A549 (cell line): ENCODE data around the gene SVOPL. TPM values are rescaled to one million over a fixed set of nuclear protein-coding genes. Genes with fewer than 3 reads are reported as not detected.

Experiments
- ATAC-seq, 2 experiments: fragments of 200-7000 bp in 1 of 2; fragments of >200 bp in 1 of 2; cut with Nextera tagmentation in 1 of 2; cut with Tn5 transposase in 1 of 2; 3 replicates each; pipeline versions ENCODE4 v1.8.0 to v1.9.1; 2018 to 2020; ENCODE audit warnings: mild to moderate bottlenecking in 1 of 2, moderate library complexity in 1 of 2
- CTCF ChIA-PET: fragments of 300-600 bp; sonication (Branson Sonifier 250); formaldehyde crosslinking; extraction: SDS; loops from one replicate; lab custom pipeline; 2021; ENCODE audit warnings: antibody characterized with exemption, inconsistent platforms; lab: Yijun Ruan, JAX
- POLR2A ChIA-PET: fragments of 350-600 bp; formaldehyde crosslinking; extraction: SDS; loops from one replicate; lab custom pipeline; 2021; ENCODE audit warnings: antibody characterized with exemption, inconsistent platforms; lab: Yijun Ruan, JAX
- DNase-seq, 2 experiments: peaks; one replicate each; pipeline versions ENCODE4 v3.0.0 to v3.0.0-alpha.2; 2011 to 2016; ENCODE audit warnings: low read depth in 1 of 2, low spot score in 1 of 2
- FAIRE-seq: peaks from 2 replicates; lab custom pipeline; 2011; peaks lifted over from hg19 to GRCh38; lab: Jason Lieb, UNC
- H3K27ac ChIP-seq, 2 experiments: fragments of >200 bp; sonication (Bioruptor Twin); formaldehyde crosslinking; 3 replicates each; pipeline ENCODE4 v1.5.1; 2016 to 2017
- H3K4me1 ChIP-seq: fragments of >200 bp; sonication (Bioruptor Twin); formaldehyde crosslinking; 3 replicates; pipeline ENCODE4 v1.6.1; 2016
- H3K4me2 ChIP-seq: fragments of >200 bp; sonication (Bioruptor Twin); formaldehyde crosslinking; 3 replicates; pipeline ENCODE4 v1.6.1; 2016
- H3K4me3 ChIP-seq: fragments of >200 bp; sonication (Bioruptor Twin); formaldehyde crosslinking; 3 replicates; pipeline ENCODE4 v1.5.1; 2016
- H3K9me3 ChIP-seq: fragments of >200 bp; sonication (Bioruptor Twin); formaldehyde crosslinking; 3 replicates; pipeline ENCODE4 v1.6.1; 2016
- ATOH8 ChIP-seq: fragments of 250-450 bp; sonication (Bioruptor Pico); IDR thresholded peaks from 2 replicates; pipeline ENCODE4 v1.5.0; 2020; ENCODE audit warnings: low read depth, mild to moderate bottlenecking, moderate library complexity
- BHLHE40 ChIP-seq: IDR thresholded peaks from 2 replicates; pipeline ENCODE4 v1.6.1; 2012; ENCODE audit warnings: low read depth, low read length, inconsistent platforms
- CBX8 ChIP-seq: fragments of 200-600 bp; sonication (generic); IDR thresholded peaks from 2 replicates; pipeline ENCODE4 v1.6.1; 2016
- CEBPB ChIP-seq, 2 experiments: fragments of >200 bp in 1 of 2; sonication (Bioruptor Twin) in 1 of 2; formaldehyde crosslinking in 1 of 2; IDR thresholded peaks; 2 replicates each; pipeline ENCODE4 v1.6.1; 2012 to 2016
- EHF ChIP-seq: fragments of 250-450 bp; sonication (Bioruptor Pico); IDR thresholded peaks from 2 replicates; pipeline ENCODE4 v1.5.0; 2020; ENCODE audit warnings: mild to moderate bottlenecking
- ESRRA ChIP-seq: fragments of 150-350 bp; IDR thresholded peaks from 2 replicates; pipeline ENCODE4 v1.6.1; 2014; ENCODE audit warnings: mild to moderate bottlenecking, low read length, borderline replicate concordance
- FOSL2 ChIP-seq, 2 experiments: fragments of 450-650 bp in 1 of 2; fragments of >200 bp in 1 of 2; sonication (Bioruptor Twin) in 1 of 2; formaldehyde crosslinking; IDR thresholded peaks; 2 replicates each; pipeline versions ENCODE4 v1.5.0 to v1.6.1; 2016 to 2020; ENCODE audit warnings: mild to moderate bottlenecking in 1 of 2, moderate library complexity in 1 of 2
- HDAC2 ChIP-seq: fragments of 200-600 bp; sonication (generic); IDR thresholded peaks from 2 replicates; pipeline ENCODE4 v1.6.1; 2016
- HMGXB4 ChIP-seq: fragments of 250-450 bp; sonication (Bioruptor Pico); IDR thresholded peaks from 2 replicates; pipeline ENCODE4 v1.5.0; 2021; ENCODE audit warnings: mild to moderate bottlenecking, moderate library complexity, borderline replicate concordance
- HOXA7 ChIP-seq: fragments of 250-450 bp; sonication (Bioruptor Pico); IDR thresholded peaks from 2 replicates; pipeline ENCODE4 v1.5.0; 2020; ENCODE audit warnings: mild to moderate bottlenecking, moderate library complexity
- HOXB13 ChIP-seq: fragments of 250-450 bp; sonication (Bioruptor Pico); IDR thresholded peaks from 2 replicates; pipeline ENCODE4 v1.5.0; 2020; ENCODE audit warnings: low read depth, mild to moderate bottlenecking, moderate library complexity
- JUN ChIP-seq, 2 experiments: fragments of >200 bp; sonication (Bioruptor Twin); formaldehyde crosslinking; IDR thresholded peaks; 2 replicates in 1 of 2; 3 replicates in 1 of 2; pipeline ENCODE4 v1.6.1; 2016 to 2017
- KDM1A ChIP-seq: fragments of 200-600 bp; sonication (generic); IDR thresholded peaks from 2 replicates; pipeline ENCODE4 v1.6.1; 2016; ENCODE audit warnings: low read depth, mild to moderate bottlenecking
- MAFK ChIP-seq: fragments of 450-650 bp; IDR thresholded peaks from 2 replicates; pipeline ENCODE4 v1.6.1; 2014; ENCODE audit not compliant: partially characterized antibody
- MAX ChIP-seq: IDR thresholded peaks from 2 replicates; pipeline ENCODE4 v1.6.1; 2012
- NR3C1 ChIP-seq: fragments of >200 bp; sonication (Bioruptor Twin); formaldehyde crosslinking; IDR thresholded peaks from 3 replicates; pipeline ENCODE4 v1.6.1; 2017
- PBX3 ChIP-seq: IDR thresholded peaks from 2 replicates; pipeline ENCODE4 v1.6.1; 2012
- PHF8 ChIP-seq: fragments of 200-600 bp; sonication (generic); IDR thresholded peaks from 2 replicates; pipeline ENCODE4 v1.6.1; 2016; ENCODE audit warnings: low read depth, mild to moderate bottlenecking, antibody characterized with exemption, moderate library complexity, borderline replicate concordance
- POLR2A ChIP-seq: IDR thresholded peaks from 2 replicates; pipeline ENCODE4 v1.6.1; 2012; ENCODE audit warnings: mild to moderate bottlenecking, low read length
- POLR2AphosphoS2 ChIP-seq: conservative IDR thresholded peaks from 2 replicates; pipeline ENCODE4 v1.6.1; 2012; ENCODE audit warnings: low read length, improper control_type of control experiment, inconsistent platforms
- RAD21 ChIP-seq, 2 experiments: fragments of >200 bp in 1 of 2; sonication (Bioruptor Twin) in 1 of 2; formaldehyde crosslinking in 1 of 2; IDR thresholded peaks in 1 of 2; conservative IDR thresholded peaks in 1 of 2; 2 replicates in 1 of 2; 3 replicates in 1 of 2; pipeline ENCODE4 v1.6.1; 2012 to 2018; ENCODE audit warnings: inconsistent platforms in 1 of 2
- RARB ChIP-seq: fragments of 250-450 bp; sonication (Bioruptor Pico); IDR thresholded peaks from 2 replicates; pipeline ENCODE4 v1.8.0; 2021; ENCODE audit warnings: mild to moderate bottlenecking, moderate library complexity
- RCOR1 ChIP-seq: fragments of 150-350 bp; IDR thresholded peaks from 2 replicates; pipeline ENCODE4 v1.6.1; 2014; ENCODE audit warnings: antibody characterized with exemption, low read length, low read depth
- RNF2 ChIP-seq: fragments of 200-600 bp; sonication (generic); IDR thresholded peaks from 2 replicates; pipeline ENCODE4 v1.6.1; 2016; ENCODE audit warnings: low read depth, mild to moderate bottlenecking, antibody characterized with exemption, moderate library complexity, borderline replicate concordance
- SREBF2 ChIP-seq: fragments of 450-650 bp; IDR thresholded peaks from 2 replicates; pipeline ENCODE4 v1.6.1; 2014; ENCODE audit warnings: mild to moderate bottlenecking, moderate library complexity
- TP53 ChIP-seq: fragments of 250-450 bp; sonication (Bioruptor Pico); IDR thresholded peaks from 2 replicates; pipeline ENCODE4 v1.5.0; 2021; ENCODE audit warnings: mild to moderate bottlenecking, moderate library complexity
- ZNF302 ChIP-seq: fragments of 250-450 bp; sonication (Bioruptor Pico); IDR thresholded peaks from 2 replicates; pipeline ENCODE4 v1.9.0; 2021; ENCODE audit warnings: inconsistent platforms, mild to moderate bottlenecking, moderate library complexity
- ZSCAN20 ChIP-seq: fragments of 250-450 bp; sonication (Bioruptor Pico); IDR thresholded peaks from 2 replicates; pipeline ENCODE4 v1.8.0; 2022; ENCODE audit warnings: mild to moderate bottlenecking, moderate library complexity
- WGBS: methylation state at CpG from one replicate; pipeline ENCODE4 v1.1.6; 2017; ENCODE audit errors: missing lambda C conversion rate; 5-methylcytosine and 5-hydroxymethylcytosine counted together
- polyA plus RNA-seq, 4 experiments: library from polyadenylated mRNA; depleted of rRNA in 3 of 4; stranded (reverse); fragments of >200 nt; fragmentation: RNase III in 1 of 4; extraction: RNeasy Plus Mini Kit Qiagen cat#74134 plus additional on column Dnase treatment in 1 of 4; gene quantifications; 2 replicates in 3 of 4; 3 replicates in 1 of 4; pipeline ENCODE4 v1.2.3, GENCODE V29; 2011 to 2017

The SVOPL gene
- polyA plus RNA-seq, 2 of the 4 experiments (the other 2 are of a cell fraction), result 0.21 TPM; not detected in 1

GRCh38 chr7:138710536-138711385, 9.6 kb upstream of the SVOPL start:
- FAIRE-seq (no peak), DNase-seq (no peak), ATAC-seq (no peak)
- Histone ChIP-seq H3K4me1 (no peaks in the 10 kb centered on the region), H3K9me3 (no peaks in the 10 kb centered on the region), H3K4me3 (no peak overlapping the region), H3K4me2 (no peak overlapping the region), H3K27ac (no peak overlapping the region)
- CTCF ChIA-PET, result no interaction called here
- WGBS, result 68% methylated on average over 15 of the region's 15 CpGs
- POLR2A ChIA-PET, result no interaction called here
- TF ChIP-seq PBX3 (no peak), TP53 (CRISPR knock-in tag) (no peak), JUN (IDR thresholded peaks at IDR 0.05) (no peak), HMGXB4 (CRISPR knock-in tag) (no peak), SREBF2 (no peak), CBX8 (no peak), BHLHE40 (no peak), NR3C1 (no peak), POLR2AphosphoS2 (no peak), ATOH8 (CRISPR knock-in tag) (no peak), RCOR1 (no peak), MAFK (no peak), MAX (no peak)

GRCh38 chr7:138705167-138705566, 4.0 kb upstream of the SVOPL start:
- FAIRE-seq (no peak), ATAC-seq (no peak), DNase-seq (no peak)
- Histone ChIP-seq H3K9me3 (no peaks in the 10 kb centered on the region), H3K4me1 (no peaks in the 10 kb centered on the region), H3K4me2 (no peak overlapping the region), H3K27ac (no peak overlapping the region), H3K4me3 (no peak overlapping the region)
- 64% methylated on average over 7 of the region's 7 CpGs for WGBS
- no peak for TF ChIP-seq PHF8
- no peak for TF ChIP-seq POLR2A
- TF ChIP-seq CBX8, result no peak
- POLR2A ChIA-PET, result interaction anchor here (0.7 kb wide), 1 partner anchor 19 kb away, joined by 3 read pairs; no protein-coding TSS in a partner anchor
- CTCF ChIA-PET, result interaction anchor here (0.5 to 0.7 kb wide), 2 partner anchors 18 to 730 kb away, joined by 3 read pairs; no protein-coding TSS in a partner anchor

- no peak for FAIRE-seq
- DNase-seq, result no peak
- POLR2A ChIA-PET, result no interaction called here
- Histone ChIP-seq H3K27ac (no peak overlapping the region), H3K4me3 (no peak overlapping the region), H3K9me3 (no peaks in the 10 kb centered on the region)
- WGBS, result 41% methylated on average over 2 of the region's 2 CpGs
- no peak for TF ChIP-seq KDM1A
- no peak for TF ChIP-seq RARB (CRISPR knock-in tag)
- TF ChIP-seq ATOH8 (CRISPR knock-in tag), result no peak
- TF ChIP-seq ZSCAN20 (CRISPR knock-in tag), result no peak
- no peak for TF ChIP-seq RNF2
- no peak for TF ChIP-seq MAX
- no peak for TF ChIP-seq RAD21 (conservative IDR thresholded peaks at IDR 0.05 in 1 of 2, IDR thresholded peaks at IDR 0.05 in 1 of 2)
- no peak for TF ChIP-seq TP53 (CRISPR knock-in tag)
- no peak for TF ChIP-seq CEBPB (IDR thresholded peaks at IDR 0.05)
- no peak for TF ChIP-seq ESRRA
- TF ChIP-seq HOXA7, result no peak
- TF ChIP-seq HOXB13 (CRISPR knock-in tag), result no peak
- no peak for TF ChIP-seq FOSL2 (IDR thresholded peaks at IDR 0.05)
- no peak for TF ChIP-seq FOSL2 (CRISPR knock-in tag; IDR thresholded peaks at IDR 0.05)
- TF ChIP-seq EHF (CRISPR knock-in tag), result no peak
- TF ChIP-seq HDAC2, result no peak
- no peak for TF ChIP-seq CBX8
- TF ChIP-seq PHF8, result no peak
- TF ChIP-seq NR3C1, result no peak
- TF ChIP-seq ZNF302 (CRISPR knock-in tag), result no peak
- TF ChIP-seq, all 56 proteins: peak for 0
- Histone ChIP-seq H3K4me1 (no peaks in the 10 kb centered on the region), H3K4me2 (no peak overlapping the region)
- CTCF ChIA-PET, result interaction anchor here (0.7 to 1.1 kb wide), 2 partner anchors 409 to 658 kb away, joined by 3 read pairs; partner anchors contain the start of gene LUC7L2
- ATAC-seq, result no peak
These were observed 368 bp upstream of the SVOPL start for GRCh38 chr7:138701537-138701923.
